Glutamatergic neuron (in vitro differentiated cells): ENCODE measurements around the gene SEMA3F. TPM values are rescaled to one million over a fixed set of nuclear protein-coding genes. Genes with fewer than 3 reads are reported as not detected.

Source experiments
- DNase-seq: peaks from one replicate; pipeline ENCODE4 v3.0.0; 2022
- H3K27ac Mint-ChIP-seq: one replicate; pipeline ENCODE4 v1.8.0; 2020; ENCODE audit warnings: mild to moderate bottlenecking, mixed read lengths, inconsistent platforms; ENCODE audit not compliant: unreplicated experiment
- H3K27me3 Mint-ChIP-seq: one replicate; pipeline ENCODE4 v1.8.0; 2020; ENCODE audit warnings: mild to moderate bottlenecking, moderate library complexity, mixed read lengths, inconsistent platforms; ENCODE audit not compliant: unreplicated experiment
- H3K36me3 Mint-ChIP-seq: one replicate; pipeline ENCODE4 v1.8.0; 2020; ENCODE audit warnings: mild to moderate bottlenecking, mixed read lengths, inconsistent platforms; ENCODE audit not compliant: unreplicated experiment
- H3K4me1 Mint-ChIP-seq: one replicate; pipeline ENCODE4 v1.8.0; 2020; ENCODE audit warnings: mild to moderate bottlenecking, low read depth, mixed read lengths, inconsistent platforms; ENCODE audit not compliant: unreplicated experiment
- H3K4me3 Mint-ChIP-seq: one replicate; pipeline ENCODE4 v1.8.0; 2020; ENCODE audit warnings: mild to moderate bottlenecking, mixed read lengths, inconsistent platforms; ENCODE audit not compliant: unreplicated experiment
- H3K9me3 Mint-ChIP-seq: one replicate; pipeline ENCODE4 v1.8.0; 2020; ENCODE audit warnings: mild to moderate bottlenecking, moderate library complexity, mixed read lengths, inconsistent platforms; ENCODE audit not compliant: unreplicated experiment
- total RNA-seq: library from RNA; stranded (reverse); fragmentation: NEBNext Ultra II Directional; extraction: Animal tissue kit (Norgen Biotek cat#: 25700); gene quantifications from one replicate; pipeline ENCODE4 v1.2.1, GENCODE V29; 2021; ENCODE audit not compliant: unreplicated experiment
- TF ChIP-seq, protein P1 (sequence below): fragments of 200-600 bp; sonication (generic); IDR thresholded peaks from one replicate; pipeline ENCODE4 v1.5.0; 2021; ENCODE audit not compliant: partially characterized antibody, unreplicated experiment

Gene SEMA3F
- total RNA-seq, 1 donor from 2014 or later: 41.2 TPM

- Mint-ChIP-seq H3K4me1 (peaks cover 28% of the 10 kb centered on the region), H3K27ac (no peak overlapping the region), H3K27me3 (peaks cover 4% of the 10 kb centered on the region), H3K36me3 (no peaks in the 10 kb centered on the region), H3K4me3 (no peak overlapping the region), H3K9me3 (peaks cover 7% of the 10 kb centered on the region)
- TF ChIP-seq, protein P1, sequence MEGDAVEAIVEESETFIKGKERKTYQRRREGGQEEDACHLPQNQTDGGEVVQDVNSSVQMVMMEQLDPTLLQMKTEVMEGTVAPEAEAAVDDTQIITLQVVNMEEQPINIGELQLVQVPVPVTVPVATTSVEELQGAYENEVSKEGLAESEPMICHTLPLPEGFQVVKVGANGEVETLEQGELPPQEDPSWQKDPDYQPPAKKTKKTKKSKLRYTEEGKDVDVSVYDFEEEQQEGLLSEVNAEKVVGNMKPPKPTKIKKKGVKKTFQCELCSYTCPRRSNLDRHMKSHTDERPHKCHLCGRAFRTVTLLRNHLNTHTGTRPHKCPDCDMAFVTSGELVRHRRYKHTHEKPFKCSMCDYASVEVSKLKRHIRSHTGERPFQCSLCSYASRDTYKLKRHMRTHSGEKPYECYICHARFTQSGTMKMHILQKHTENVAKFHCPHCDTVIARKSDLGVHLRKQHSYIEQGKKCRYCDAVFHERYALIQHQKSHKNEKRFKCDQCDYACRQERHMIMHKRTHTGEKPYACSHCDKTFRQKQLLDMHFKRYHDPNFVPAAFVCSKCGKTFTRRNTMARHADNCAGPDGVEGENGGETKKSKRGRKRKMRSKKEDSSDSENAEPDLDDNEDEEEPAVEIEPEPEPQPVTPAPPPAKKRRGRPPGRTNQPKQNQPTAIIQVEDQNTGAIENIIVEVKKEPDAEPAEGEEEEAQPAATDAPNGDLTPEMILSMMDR: no peak
- no peak for DNase-seq
Measured at GRCh38 chr3:50163572-50164455, 8.7 kb downstream of the SEMA3F start.

DNA sequence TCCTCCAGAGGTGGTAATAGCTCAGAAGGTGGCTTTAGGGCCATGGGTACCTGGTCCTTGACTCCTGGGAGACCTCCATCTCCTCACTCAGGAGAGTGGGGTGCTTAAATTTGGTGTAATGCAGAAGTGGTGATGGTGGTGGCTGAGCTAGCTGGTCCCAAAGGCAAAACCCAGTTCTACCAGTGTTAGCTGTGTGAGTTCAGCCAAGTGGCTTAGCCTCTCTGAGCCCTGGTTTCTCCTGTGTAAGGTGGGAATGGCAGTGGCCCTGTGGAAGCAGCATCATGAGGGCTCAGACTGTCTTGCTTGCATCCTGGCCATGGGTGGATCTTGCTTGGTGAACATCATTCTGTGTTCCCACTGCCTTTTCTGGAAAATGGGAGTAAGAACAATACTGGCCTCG lies 9.4 kb downstream of the SEMA3F start:
- TF ChIP-seq, protein P1: no peak
- Mint-ChIP-seq H3K4me1 (peaks cover 28% of the 10 kb centered on the region), H3K27me3 (peaks cover 4% of the 10 kb centered on the region), H3K4me3 (peak overlapping the region; percentile 42), H3K9me3 (peaks cover 7% of the 10 kb centered on the region), H3K36me3 (no peaks in the 10 kb centered on the region), H3K27ac (peak overlapping the region; percentile 62)
- no peak for DNase-seq

- peaks cover 4% of the 10 kb centered on the region for H3K27me3 Mint-ChIP-seq
- DNase-seq: no peak
- TF ChIP-seq, protein P1: no peak
- H3K36me3 Mint-ChIP-seq: no peaks in the 10 kb centered on the region
- peaks cover 7% of the 10 kb centered on the region for H3K9me3 Mint-ChIP-seq
- H3K4me3 Mint-ChIP-seq: peak overlapping the region; percentile 42
- peaks cover 26% of the 10 kb centered on the region for H3K4me1 Mint-ChIP-seq
- H3K27ac Mint-ChIP-seq: peak overlapping the region; percentile 62
Measured at GRCh38 chr3:50164984-50165909, 10.1 kb downstream of the SEMA3F start.

DNA sequence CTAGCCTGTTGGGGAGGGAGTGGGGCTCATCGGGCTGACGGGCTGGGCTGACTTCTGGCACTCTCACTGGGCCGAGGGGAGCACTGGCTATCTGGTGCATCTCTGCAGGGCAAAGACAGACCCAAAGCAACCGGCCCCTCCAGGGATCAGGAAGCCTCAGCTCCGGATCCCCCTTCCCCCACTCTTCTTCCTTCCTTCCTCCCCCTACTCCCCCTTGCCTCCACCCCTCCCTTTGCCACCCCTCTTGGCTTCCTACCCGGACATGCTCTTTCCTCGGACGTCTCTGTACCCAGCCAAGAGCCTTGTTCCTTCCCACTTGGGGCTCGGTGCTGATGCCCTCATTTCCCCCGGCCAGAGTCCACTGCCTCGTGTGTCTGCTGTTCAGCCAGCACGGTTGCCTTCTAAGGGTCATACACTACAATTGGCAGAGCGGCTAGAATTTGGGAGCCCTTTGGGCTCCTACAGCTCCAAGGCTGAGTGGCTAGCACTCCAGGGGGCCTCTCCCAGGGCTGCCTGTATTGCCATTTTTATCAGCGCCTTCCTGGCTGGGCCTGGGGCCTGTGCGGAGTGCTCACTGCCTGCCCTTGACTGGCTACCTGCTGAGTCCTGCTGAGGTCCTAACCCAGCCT lies 10.9 kb downstream of the SEMA3F start:
- no peak for DNase-seq
- Mint-ChIP-seq H3K4me3 (peak overlapping the region; percentile 38), H3K27ac (no peak overlapping the region), H3K36me3 (no peaks in the 10 kb centered on the region), H3K27me3 (peaks cover 4% of the 10 kb centered on the region), H3K9me3 (peaks cover 7% of the 10 kb centered on the region), H3K4me1 (peaks cover 26% of the 10 kb centered on the region)
- TF ChIP-seq, protein P1: no peak
